ENCODE measurements around the gene TEX38. TPM values are rescaled to one million over a fixed set of nuclear protein-coding genes. Genes with fewer than 3 reads are reported as not detected.
"Not testable (repeated sequence)": the region's sequence is repeated elsewhere in the genome, so short reads cannot be mapped to it uniquely, and the experiment has no call there.

The TEX38 gene
- total RNA-seq, 1 donor from 2014 or later, result not detected

- no peaks in the 10 kb centered on the region for H3K27me3 ChIP-seq (ENCODE audit: control insufficient read depth in 3 of 3, insufficient read depth in 3 of 3, low read length in 3 of 3)
- peaks cover 14 to 38% (median 25%) of the 10 kb centered on the region in 3 donors for H3K4me1 ChIP-seq (ENCODE audit: control insufficient read depth in 3 of 3, insufficient read depth in 3 of 3, low read length in 3 of 3)
- no peaks in the 10 kb centered on the region for H3K9me3 ChIP-seq (ENCODE audit: control insufficient read depth in 3 of 3, low read length in 3 of 3)
- H3K27ac ChIP-seq (ENCODE audit: low read depth, low read length), result no peak overlapping the region
- H3K4me3 ChIP-seq (ENCODE audit: low read length in 3 of 3), result no peak overlapping the region
- no peak overlapping the region for H3K9ac ChIP-seq (ENCODE audit: low read depth in 1 of 3, low read length in 3 of 3)
- H3K36me3 ChIP-seq (ENCODE audit: control insufficient read depth in 3 of 3, insufficient read depth in 3 of 3, low read length in 3 of 3), result peaks cover 8 to 44% (median 38%) of the 10 kb centered on the region in 3 donors
Measured at GRCh38 chr1:46692811-46693770, 21.4 kb downstream of the TEX38 start.

GRCh38 chr1:46694676-46695075, 23.0 kb downstream of the TEX38 start:
- H3K4me1 ChIP-seq (ENCODE audit: control insufficient read depth in 3 of 3, insufficient read depth in 3 of 3, low read length in 3 of 3), result peaks cover 5 to 24% (median 10%) of the 10 kb centered on the region in 3 donors
- H3K4me3 ChIP-seq (ENCODE audit: low read length in 3 of 3); H3K9ac ChIP-seq (ENCODE audit: low read depth in 1 of 3, low read length in 3 of 3); H3K9me3 ChIP-seq (ENCODE audit: control insufficient read depth in 3 of 3, low read length in 3 of 3); H3K27ac ChIP-seq (ENCODE audit: low read depth, low read length); H3K27me3 ChIP-seq (ENCODE audit: control insufficient read depth in 3 of 3, insufficient read depth in 3 of 3, low read length in 3 of 3): not testable (repeated sequence)
- H3K36me3 ChIP-seq (ENCODE audit: control insufficient read depth in 3 of 3, insufficient read depth in 3 of 3, low read length in 3 of 3), result peaks cover 8 to 36% (median 36%) of the 10 kb centered on the region in 3 donors

GRCh38 chr1:46697053-46697452, 25.4 kb downstream of the TEX38 start:
- H3K36me3 ChIP-seq (ENCODE audit: control insufficient read depth in 3 of 3, insufficient read depth in 3 of 3, low read length in 3 of 3), result peaks cover 5 to 29% (median 21%) of the 10 kb centered on the region in 3 donors
- no peak overlapping the region for H3K9ac ChIP-seq (ENCODE audit: low read depth in 1 of 3, low read length in 3 of 3)
- no peaks in the 10 kb centered on the region for H3K27me3 ChIP-seq (ENCODE audit: control insufficient read depth in 3 of 3, insufficient read depth in 3 of 3, low read length in 3 of 3)
- no peak overlapping the region for H3K27ac ChIP-seq (ENCODE audit: low read depth, low read length)
- peaks cover 3 to 10% (median 7%) of the 10 kb centered on the region in 3 donors for H3K4me1 ChIP-seq (ENCODE audit: control insufficient read depth in 3 of 3, insufficient read depth in 3 of 3, low read length in 3 of 3)
- no peaks in the 10 kb centered on the region for H3K9me3 ChIP-seq (ENCODE audit: control insufficient read depth in 3 of 3, low read length in 3 of 3)
- no peak overlapping the region for H3K4me3 ChIP-seq (ENCODE audit: low read length in 3 of 3)

GRCh38 chr1:46699666-46700065, 28.0 kb downstream of the TEX38 start:
- H3K9ac ChIP-seq (ENCODE audit: low read depth in 1 of 3, low read length in 3 of 3), result no peak overlapping the region
- peaks cover 8 to 36% (median 29%) of the 10 kb centered on the region in 3 donors for H3K36me3 ChIP-seq (ENCODE audit: control insufficient read depth in 3 of 3, insufficient read depth in 3 of 3, low read length in 3 of 3)
- H3K27me3 ChIP-seq (ENCODE audit: control insufficient read depth in 3 of 3, insufficient read depth in 3 of 3, low read length in 3 of 3), result no peaks in the 10 kb centered on the region
- no peaks in the 10 kb centered on the region for H3K9me3 ChIP-seq (ENCODE audit: control insufficient read depth in 3 of 3, low read length in 3 of 3)
- H3K4me3 ChIP-seq (ENCODE audit: low read length in 3 of 3), result no peak overlapping the region
- no peak overlapping the region for H3K27ac ChIP-seq (ENCODE audit: low read depth, low read length)
- no peaks in the 10 kb centered on the region for H3K4me1 ChIP-seq (ENCODE audit: control insufficient read depth in 3 of 3, insufficient read depth in 3 of 3, low read length in 3 of 3)

GRCh38 chr1:46703927-46704641, 32.4 kb downstream of the TEX38 start:
- H3K4me3 ChIP-seq (ENCODE audit: low read length in 3 of 3), result no peak overlapping the region
- no peak overlapping the region for H3K27ac ChIP-seq (ENCODE audit: low read depth, low read length)
- no peaks in the 10 kb centered on the region for H3K4me1 ChIP-seq (ENCODE audit: control insufficient read depth in 3 of 3, insufficient read depth in 3 of 3, low read length in 3 of 3)
- H3K9ac ChIP-seq (ENCODE audit: low read depth in 1 of 3, low read length in 3 of 3), result no peak overlapping the region
- peaks cover 13 to 38% (median 33%) of the 10 kb centered on the region in 3 donors for H3K36me3 ChIP-seq (ENCODE audit: control insufficient read depth in 3 of 3, insufficient read depth in 3 of 3, low read length in 3 of 3)
- H3K27me3 ChIP-seq (ENCODE audit: control insufficient read depth in 3 of 3, insufficient read depth in 3 of 3, low read length in 3 of 3), result no peaks in the 10 kb centered on the region
- no peaks in the 10 kb centered on the region for H3K9me3 ChIP-seq (ENCODE audit: control insufficient read depth in 3 of 3, low read length in 3 of 3)

GRCh38 chr1:46705408-46705807, 33.8 kb downstream of the TEX38 start:
- no peaks in the 10 kb centered on the region for H3K27me3 ChIP-seq (ENCODE audit: control insufficient read depth in 3 of 3, insufficient read depth in 3 of 3, low read length in 3 of 3)
- H3K9me3 ChIP-seq (ENCODE audit: control insufficient read depth in 3 of 3, low read length in 3 of 3), result no peaks in the 10 kb centered on the region
- H3K9ac ChIP-seq (ENCODE audit: low read depth in 1 of 3, low read length in 3 of 3), result no peak overlapping the region
- no peak overlapping the region for H3K27ac ChIP-seq (ENCODE audit: low read depth, low read length)
- H3K4me1 ChIP-seq (ENCODE audit: control insufficient read depth in 3 of 3, insufficient read depth in 3 of 3, low read length in 3 of 3), result no peaks in the 10 kb centered on the region
- no peak overlapping the region for H3K4me3 ChIP-seq (ENCODE audit: low read length in 3 of 3)
- peaks cover 13 to 38% (median 37%) of the 10 kb centered on the region in 3 donors for H3K36me3 ChIP-seq (ENCODE audit: control insufficient read depth in 3 of 3, insufficient read depth in 3 of 3, low read length in 3 of 3)

GRCh38 chr1:46708121-46708520, 36.5 kb downstream of the TEX38 start:
- Histone ChIP-seq H3K9me3 (ENCODE audit: control insufficient read depth in 3 of 3, low read length in 3 of 3) (no peaks in the 10 kb centered on the region), H3K27me3 (ENCODE audit: control insufficient read depth in 3 of 3, insufficient read depth in 3 of 3, low read length in 3 of 3) (no peaks in the 10 kb centered on the region), H3K4me1 (ENCODE audit: control insufficient read depth in 3 of 3, insufficient read depth in 3 of 3, low read length in 3 of 3) (no peaks in the 10 kb centered on the region), H3K9ac (ENCODE audit: low read depth in 1 of 3, low read length in 3 of 3) (no peak overlapping the region), H3K36me3 (ENCODE audit: control insufficient read depth in 3 of 3, insufficient read depth in 3 of 3, low read length in 3 of 3) (peaks cover 14 to 36% (median 32%) of the 10 kb centered on the region in 3 donors), H3K4me3 (ENCODE audit: low read length in 3 of 3) (no peak overlapping the region), H3K27ac (ENCODE audit: low read depth, low read length) (no peak overlapping the region)

- H3K9me3 ChIP-seq (ENCODE audit: control insufficient read depth in 3 of 3, low read length in 3 of 3), result no peaks in the 10 kb centered on the region
- H3K9ac ChIP-seq (ENCODE audit: low read depth in 1 of 3, low read length in 3 of 3), result no peak overlapping the region
- no peak overlapping the region for H3K4me3 ChIP-seq (ENCODE audit: low read length in 3 of 3)
- no peaks in the 10 kb centered on the region for H3K27me3 ChIP-seq (ENCODE audit: control insufficient read depth in 3 of 3, insufficient read depth in 3 of 3, low read length in 3 of 3)
- no peak overlapping the region for H3K27ac ChIP-seq (ENCODE audit: low read depth, low read length)
- peaks cover 24 to 28% (median 26%) of the 10 kb centered on the region in 3 donors for H3K4me1 ChIP-seq (ENCODE audit: control insufficient read depth in 3 of 3, insufficient read depth in 3 of 3, low read length in 3 of 3)
- peaks cover 5 to 13% (median 9%) of the 10 kb centered on the region in 3 donors for H3K36me3 ChIP-seq (ENCODE audit: control insufficient read depth in 3 of 3, insufficient read depth in 3 of 3, low read length in 3 of 3)
Measured at GRCh38 chr1:46714976-46715375, 43.3 kb downstream of the TEX38 start.

- Histone ChIP-seq H3K4me3 (ENCODE audit: low read length in 3 of 3) (peak overlapping the region; percentile 86 to 96 (median 92)), H3K9me3 (ENCODE audit: control insufficient read depth in 3 of 3, low read length in 3 of 3) (no peaks in the 10 kb centered on the region), H3K4me1 (ENCODE audit: control insufficient read depth in 3 of 3, insufficient read depth in 3 of 3, low read length in 3 of 3) (peaks cover 24 to 28% (median 26%) of the 10 kb centered on the region in 3 donors), H3K9ac (ENCODE audit: low read depth in 1 of 3, low read length in 3 of 3) (peak overlapping the region; percentile 91 to 95 (median 92)), H3K36me3 (ENCODE audit: control insufficient read depth in 3 of 3, insufficient read depth in 3 of 3, low read length in 3 of 3) (peaks cover 5 to 13% (median 5%) of the 10 kb centered on the region in 3 donors), H3K27me3 (ENCODE audit: control insufficient read depth in 3 of 3, insufficient read depth in 3 of 3, low read length in 3 of 3) (no peaks in the 10 kb centered on the region), H3K27ac (ENCODE audit: low read depth, low read length) (peak overlapping the region; percentile 79)
Measured at GRCh38 chr1:46717654-46718053, 46.0 kb downstream of the TEX38 start.
